ENCODE data around the gene IREB2. TPM values are rescaled to one million over a fixed set of nuclear protein-coding genes. Genes with fewer than 3 reads are reported as not detected.

The IREB2 gene
- total and polyA plus RNA-seq, 2 experiments from 2014 or later: 11.8 to 18.0 TPM

DNA sequence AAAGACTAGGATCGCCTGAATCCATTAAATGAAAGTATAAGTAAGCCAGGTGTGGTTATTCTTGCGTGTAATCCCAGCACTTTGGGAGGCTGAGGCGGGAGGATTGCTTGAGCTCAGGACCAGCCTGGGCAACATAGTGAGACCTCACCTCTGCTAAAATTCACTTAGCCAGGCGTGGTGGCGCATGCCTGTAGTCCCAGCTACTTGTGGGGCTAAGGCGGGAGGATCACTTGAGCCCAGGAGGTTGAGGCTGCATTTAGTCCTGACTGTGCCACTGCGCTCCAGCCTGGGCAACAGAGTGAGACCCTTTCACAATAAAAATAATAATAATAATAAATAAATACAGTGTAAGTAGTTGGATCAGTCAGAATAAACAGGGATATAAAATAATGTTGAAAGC is 43.9 kb downstream of the IREB2 start:
- in situ Hi-C loops (cut with MboI): no loop called here
- TF ChIP-seq EZH2 (IDR thresholded peaks at IDR 0.05; ENCODE audit: insufficient read depth, poor library complexity, severe bottlenecking): no peak
- TF ChIP-seq EZH2phosphoT487 (IDR thresholded peaks at IDR 0.05; ENCODE audit: insufficient read depth, low read depth): no peak
- no peaks in the 10 kb centered on the region for H3K27me3 ChIP-seq (replicated peaks; ENCODE audit: insufficient read depth)
- no peak overlapping the region for H3K4me3 ChIP-seq
- no peak overlapping the region for H2AFZ ChIP-seq
- H3K4me1 ChIP-seq (ENCODE audit: insufficient read depth): peaks cover 6% of the 10 kb centered on the region
- WGBS, 2 experiments (ENCODE audit: low coverage in 1 of 2, low lambda C conversion rate in 2 of 2, missing lambda C conversion rate in 2 of 2): 96 to 97% methylated on average over 7 of the region's 7 CpGs
- no peak overlapping the region for H3K27ac ChIP-seq
- DNase-seq: no peak
- no peaks in the 10 kb centered on the region for H3K9me2 ChIP-seq (ENCODE audit: insufficient read depth)
- no peaks in the 10 kb centered on the region for H3K9me3 ChIP-seq (ENCODE audit: low read depth)
- no peak overlapping the region for H3K4me2 ChIP-seq (ENCODE audit: unreplicated experiment)
- H3K36me3 ChIP-seq (ENCODE audit: low read depth): peaks cover 66% of the 10 kb centered on the region
- H3K79me2 ChIP-seq (ENCODE audit: insufficient read depth): no peaks in the 10 kb centered on the region
- no peaks in the 10 kb centered on the region for H4K20me1 ChIP-seq (ENCODE audit: insufficient read depth)
- peaks cover 35% of the 10 kb centered on the region for H3F3A ChIP-seq (ENCODE audit: insufficient read depth)
- H3K9ac ChIP-seq: no peak overlapping the region

GRCh38 chr15:78492872-78493271 is 54.9 kb downstream of the IREB2 start:
- Histone ChIP-seq H3K9ac (no peak overlapping the region), H3K4me1 (ENCODE audit: insufficient read depth) (no peaks in the 10 kb centered on the region), H3K27ac (0 out of 2 replicates have a peak overlapping the region, but pooled peaks have one; percentile 3), H3K79me2 (ENCODE audit: insufficient read depth) (peaks cover 6% of the 10 kb centered on the region; the same call in 1 of the 2 replicates), H3K4me2 (ENCODE audit: unreplicated experiment) (no peak overlapping the region), H3K4me3 (no peak overlapping the region), H3F3A (ENCODE audit: insufficient read depth) (peaks cover 7% of the 10 kb centered on the region; the same call in 1 of the 2 replicates), H3K9me2 (ENCODE audit: insufficient read depth) (no peaks in the 10 kb centered on the region), H3K9me3 (ENCODE audit: low read depth) (no peaks in the 10 kb centered on the region), H2AFZ (no peak overlapping the region), H3K27me3 (replicated peaks; ENCODE audit: insufficient read depth) (no peaks in the 10 kb centered on the region), H3K36me3 (ENCODE audit: low read depth) (peaks cover 74% of the 10 kb centered on the region), H4K20me1 (ENCODE audit: insufficient read depth) (no peaks in the 10 kb centered on the region)
- in situ Hi-C loops (cut with MboI): no loop called here
- DNase-seq: peak; percentile 37
- WGBS, 2 experiments (ENCODE audit: low coverage in 1 of 2, low lambda C conversion rate in 2 of 2, missing lambda C conversion rate in 2 of 2): 59 to 76% methylated on average over 1 of the region's 1 CpG
- TF ChIP-seq EZH2 (IDR thresholded peaks at IDR 0.05; ENCODE audit: insufficient read depth, poor library complexity, severe bottlenecking) (no peak), EZH2phosphoT487 (IDR thresholded peaks at IDR 0.05; ENCODE audit: insufficient read depth, low read depth) (no peak)

GRCh38 chr15:78501857-78502256 is 63.8 kb downstream of the IREB2 start:
- 0 out of 2 replicates have a peak, but pooled peaks cover 5% of the 10 kb centered on the region for H4K20me1 ChIP-seq (ENCODE audit: insufficient read depth)
- H3K4me3 ChIP-seq: no peak overlapping the region
- H3K9ac ChIP-seq: no peak overlapping the region
- TF ChIP-seq EZH2phosphoT487 (IDR thresholded peaks at IDR 0.05; ENCODE audit: insufficient read depth, low read depth): no peak
- H3K79me2 ChIP-seq (ENCODE audit: insufficient read depth): no peaks in the 10 kb centered on the region
- no peaks in the 10 kb centered on the region for H3K4me1 ChIP-seq (ENCODE audit: insufficient read depth)
- peaks cover 45% of the 10 kb centered on the region for H3K36me3 ChIP-seq (ENCODE audit: low read depth)
- H3K27me3 ChIP-seq (replicated peaks; ENCODE audit: insufficient read depth): no peaks in the 10 kb centered on the region
- 83 to 84% methylated on average over 4 of the region's 4 CpGs for WGBS, 2 experiments (ENCODE audit: low coverage in 1 of 2, low lambda C conversion rate in 2 of 2, missing lambda C conversion rate in 2 of 2)
- in situ Hi-C loops (cut with MboI): no loop called here
- H3K27ac ChIP-seq: no peak overlapping the region
- H2AFZ ChIP-seq: no peak overlapping the region
- H3K9me2 ChIP-seq (ENCODE audit: insufficient read depth): no peaks in the 10 kb centered on the region
- no peaks in the 10 kb centered on the region for H3K9me3 ChIP-seq (ENCODE audit: low read depth)
- DNase-seq: no peak
- no peak overlapping the region for H3K4me2 ChIP-seq (ENCODE audit: unreplicated experiment)
- H3F3A ChIP-seq (ENCODE audit: insufficient read depth): peaks cover 25% of the 10 kb centered on the region

- 96 to 98% methylated on average over 2 of the region's 2 CpGs for WGBS, 2 experiments (ENCODE audit: low coverage in 1 of 2, low lambda C conversion rate in 2 of 2, missing lambda C conversion rate in 2 of 2)
Observed at GRCh38 chr15:78502641-78503040, 64.6 kb downstream of the IREB2 start.

More at GRCh38 chr15:78502641-78503040, 64.6 kb downstream of the IREB2 start:
- in situ Hi-C loops (cut with MboI): no loop called here
- Histone ChIP-seq H3K27ac (no peak overlapping the region), H3K4me1 (ENCODE audit: insufficient read depth) (no peaks in the 10 kb centered on the region), H3K9ac (no peak overlapping the region), H3K4me2 (ENCODE audit: unreplicated experiment) (no peak overlapping the region), H3K9me3 (ENCODE audit: low read depth) (no peaks in the 10 kb centered on the region), H3K27me3 (replicated peaks; ENCODE audit: insufficient read depth) (no peaks in the 10 kb centered on the region), H2AFZ (no peak overlapping the region), H3K79me2 (ENCODE audit: insufficient read depth) (no peaks in the 10 kb centered on the region), H3F3A (ENCODE audit: insufficient read depth) (peaks cover 25% of the 10 kb centered on the region), H3K4me3 (no peak overlapping the region), H3K36me3 (ENCODE audit: low read depth) (peaks cover 37% of the 10 kb centered on the region), H3K9me2 (ENCODE audit: insufficient read depth) (no peaks in the 10 kb centered on the region), H4K20me1 (ENCODE audit: insufficient read depth) (0 out of 2 replicates have a peak, but pooled peaks cover 5% of the 10 kb centered on the region)
- DNase-seq: no peak
- TF ChIP-seq EZH2phosphoT487 (IDR thresholded peaks at IDR 0.05; ENCODE audit: insufficient read depth, low read depth): no peak
